ENCODE data around the gene PPP4R4.
"Not testable (repeated sequence)": the region's sequence is repeated elsewhere in the genome, so short reads cannot be mapped to it uniquely, and the experiment has no call there.

Gene PPP4R4

DNA sequence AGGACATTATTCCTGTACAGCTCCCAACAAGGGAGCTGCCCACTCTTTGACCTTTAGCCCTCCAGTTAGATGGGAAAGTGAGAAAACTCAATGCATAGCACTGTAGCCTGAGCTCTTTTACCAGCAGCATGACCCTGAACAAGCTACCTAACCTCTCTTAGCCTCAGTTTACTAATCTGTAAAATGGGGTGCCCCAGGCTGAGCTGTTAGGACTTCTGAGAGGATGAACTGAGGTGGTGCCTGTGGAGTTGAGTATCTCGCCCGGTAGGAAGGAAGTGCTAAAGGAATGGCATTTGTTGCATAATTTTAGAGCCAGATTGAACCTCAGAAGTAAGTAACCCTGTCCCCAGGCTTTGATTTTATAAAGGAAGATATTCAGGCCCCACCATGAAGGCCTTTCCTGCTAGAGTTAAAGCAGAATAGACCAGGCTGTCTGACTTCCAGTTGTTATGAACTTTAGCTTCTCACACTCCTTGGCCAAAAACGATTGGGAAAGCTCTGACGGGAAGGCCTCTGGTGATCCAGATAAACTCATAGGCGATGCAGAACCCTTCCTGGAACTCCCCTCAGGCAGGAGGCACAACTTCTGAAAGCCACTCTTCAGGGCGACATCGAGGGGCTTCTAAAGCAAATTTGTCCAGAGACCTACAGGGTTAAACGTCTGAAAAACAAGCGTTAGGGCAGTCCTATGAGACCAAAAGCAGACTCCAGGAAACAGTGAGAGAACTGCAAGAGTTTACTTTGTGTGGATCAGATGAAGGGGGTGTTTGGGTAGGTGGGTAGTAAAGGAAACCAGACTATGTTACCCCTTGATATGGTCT, 121.4 kb downstream of the PPP4R4 start:
- no peak for DNase-seq
- Histone ChIP-seq H3K9me3 (no peaks in the 10 kb centered on the region), H3K4me1 (no peaks in the 10 kb centered on the region), H3K36me3 (no peaks in the 10 kb centered on the region), H3K27me3 (no peaks in the 10 kb centered on the region), H3K4me3 (ENCODE audit: low read depth, low read length) (no peak overlapping the region)
- TF ChIP-seq, protein P1, sequence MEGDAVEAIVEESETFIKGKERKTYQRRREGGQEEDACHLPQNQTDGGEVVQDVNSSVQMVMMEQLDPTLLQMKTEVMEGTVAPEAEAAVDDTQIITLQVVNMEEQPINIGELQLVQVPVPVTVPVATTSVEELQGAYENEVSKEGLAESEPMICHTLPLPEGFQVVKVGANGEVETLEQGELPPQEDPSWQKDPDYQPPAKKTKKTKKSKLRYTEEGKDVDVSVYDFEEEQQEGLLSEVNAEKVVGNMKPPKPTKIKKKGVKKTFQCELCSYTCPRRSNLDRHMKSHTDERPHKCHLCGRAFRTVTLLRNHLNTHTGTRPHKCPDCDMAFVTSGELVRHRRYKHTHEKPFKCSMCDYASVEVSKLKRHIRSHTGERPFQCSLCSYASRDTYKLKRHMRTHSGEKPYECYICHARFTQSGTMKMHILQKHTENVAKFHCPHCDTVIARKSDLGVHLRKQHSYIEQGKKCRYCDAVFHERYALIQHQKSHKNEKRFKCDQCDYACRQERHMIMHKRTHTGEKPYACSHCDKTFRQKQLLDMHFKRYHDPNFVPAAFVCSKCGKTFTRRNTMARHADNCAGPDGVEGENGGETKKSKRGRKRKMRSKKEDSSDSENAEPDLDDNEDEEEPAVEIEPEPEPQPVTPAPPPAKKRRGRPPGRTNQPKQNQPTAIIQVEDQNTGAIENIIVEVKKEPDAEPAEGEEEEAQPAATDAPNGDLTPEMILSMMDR (IDR thresholded peaks at IDR 0.05; ENCODE audit: low read depth, low read length) = no peak

DNA sequence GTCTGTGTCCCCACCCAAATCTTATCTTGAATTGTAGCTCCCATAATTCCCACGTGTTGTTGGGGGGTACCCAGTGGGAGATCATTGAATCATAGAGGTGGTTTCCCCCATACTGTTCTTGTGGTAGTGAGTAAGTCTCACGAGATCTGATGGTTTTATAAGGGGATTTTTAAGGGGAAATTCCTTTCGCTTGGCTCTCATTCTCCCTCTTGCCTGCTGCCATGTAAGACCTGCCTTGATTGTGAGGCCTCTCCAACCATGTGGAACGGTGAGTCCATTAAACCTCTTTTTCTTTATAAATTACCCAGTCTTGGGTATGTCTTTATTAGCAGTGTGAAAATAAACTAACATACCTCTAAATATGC, 122.0 kb downstream of the PPP4R4 start:
- H3K4me3 ChIP-seq (ENCODE audit: low read depth, low read length); H3K36me3 ChIP-seq; H3K9me3 ChIP-seq; DNase-seq; H3K4me1 ChIP-seq; H3K27me3 ChIP-seq: not testable (repeated sequence)

DNA sequence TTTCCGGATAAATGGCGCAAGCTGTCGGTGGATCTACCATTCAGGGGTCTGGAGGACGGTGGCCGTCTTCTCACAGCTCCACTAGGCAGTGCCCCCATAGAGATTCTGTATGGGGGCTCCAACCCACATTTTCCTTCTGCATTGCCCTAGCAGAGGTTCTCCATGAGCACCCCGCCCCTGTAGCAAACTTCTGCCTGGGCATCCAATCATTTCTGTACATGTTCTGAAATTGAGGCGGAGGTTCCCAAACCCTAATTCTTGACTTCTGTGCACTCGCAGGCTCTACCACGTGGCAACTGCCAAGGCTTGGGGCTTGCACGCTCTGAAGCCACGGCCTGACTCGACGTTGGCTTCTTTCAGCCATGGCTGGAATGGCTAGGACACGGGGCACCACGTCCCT, 124.0 kb downstream of the PPP4R4 start:
- no peaks in the 10 kb centered on the region for H3K9me3 ChIP-seq
- TF ChIP-seq, protein P1 (IDR thresholded peaks at IDR 0.05; ENCODE audit: low read depth, low read length) = no peak
- H3K4me1 ChIP-seq = no peaks in the 10 kb centered on the region
- H3K36me3 ChIP-seq = no peaks in the 10 kb centered on the region
- no peaks in the 10 kb centered on the region for H3K27me3 ChIP-seq
- H3K4me3 ChIP-seq (ENCODE audit: low read depth, low read length) = no peak overlapping the region
- DNase-seq = no peak

DNA sequence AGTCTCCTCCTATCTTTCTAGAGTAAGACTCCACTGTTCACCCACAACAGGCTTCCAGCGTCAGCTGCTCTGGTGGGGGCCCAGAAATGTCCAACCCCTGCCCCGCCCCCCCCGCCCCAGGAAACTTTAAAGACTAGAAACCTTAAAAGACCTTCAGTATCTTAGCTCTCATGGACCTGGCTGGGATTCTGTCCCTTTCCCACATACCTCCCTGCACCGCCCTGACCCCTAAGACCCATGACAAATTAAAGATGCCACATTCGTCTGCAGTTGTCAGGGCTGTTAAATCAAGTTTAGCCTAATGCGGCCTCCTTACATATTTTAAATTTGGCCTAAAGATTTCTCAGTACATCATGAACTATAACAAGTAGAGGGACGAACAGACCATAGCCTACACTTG, 129.0 kb downstream of the PPP4R4 start:
- no peaks in the 10 kb centered on the region for H3K27me3 ChIP-seq
- no peak for DNase-seq
- no peaks in the 10 kb centered on the region for H3K4me1 ChIP-seq
- TF ChIP-seq, protein P1 (IDR thresholded peaks at IDR 0.05; ENCODE audit: low read depth, low read length) = no peak
- no peaks in the 10 kb centered on the region; the same call in 1 of the 2 replicates for H3K9me3 ChIP-seq
- no peaks in the 10 kb centered on the region for H3K36me3 ChIP-seq
- H3K4me3 ChIP-seq (ENCODE audit: low read depth, low read length) = no peak overlapping the region

DNA sequence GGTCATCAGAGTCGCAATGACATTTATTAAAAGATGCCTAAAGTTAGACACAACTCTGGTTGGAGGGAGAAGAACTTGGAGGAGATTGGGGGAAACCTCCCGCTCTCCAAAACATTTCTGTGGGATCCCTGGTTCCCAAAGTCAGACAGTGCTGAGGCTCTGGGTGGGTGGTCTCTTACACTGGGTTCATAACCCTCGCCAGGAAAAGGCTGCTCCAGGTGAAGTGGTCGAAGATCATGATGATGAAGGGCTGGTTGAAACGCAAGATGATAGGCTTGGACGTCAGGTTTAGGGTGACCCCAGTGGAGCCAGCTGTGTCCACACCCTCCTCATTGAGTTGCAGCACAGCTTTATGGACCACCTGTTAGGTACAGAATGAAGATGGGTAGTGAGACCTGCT, 130.1 kb downstream of the PPP4R4 start:
- Histone ChIP-seq H3K9me3 (no peaks in the 10 kb centered on the region; the same call in 1 of the 2 replicates), H3K4me1 (no peaks in the 10 kb centered on the region), H3K27me3 (no peaks in the 10 kb centered on the region), H3K4me3 (ENCODE audit: low read depth, low read length) (no peak overlapping the region), H3K36me3 (no peaks in the 10 kb centered on the region)
- DNase-seq = no peak
- TF ChIP-seq, protein P1 (IDR thresholded peaks at IDR 0.05; ENCODE audit: low read depth, low read length) = no peak

DNA sequence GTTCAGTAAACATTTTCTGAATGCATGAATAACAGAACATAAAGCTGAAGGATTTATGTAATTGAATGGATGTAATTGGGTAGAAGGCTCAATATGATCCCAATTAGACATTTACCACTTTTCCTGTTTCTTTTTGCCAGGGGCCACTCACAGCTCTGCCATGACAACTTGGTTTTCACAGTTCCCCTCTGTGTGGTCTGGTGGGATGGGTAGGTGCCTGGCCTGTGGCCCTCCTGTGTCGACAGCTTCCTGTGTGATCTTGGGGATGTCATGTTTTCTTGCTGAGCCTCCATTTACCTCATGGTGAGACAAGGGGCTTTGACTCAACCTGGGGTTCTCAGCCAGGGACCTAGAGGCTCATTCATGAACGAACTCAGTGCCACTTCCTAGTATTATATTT, 131.5 kb downstream of the PPP4R4 start:
- no peak for DNase-seq
- H3K4me1 ChIP-seq = no peaks in the 10 kb centered on the region
- H3K4me3 ChIP-seq (ENCODE audit: low read depth, low read length) = no peak overlapping the region
- TF ChIP-seq, protein P1 (IDR thresholded peaks at IDR 0.05; ENCODE audit: low read depth, low read length) = no peak
- no peaks in the 10 kb centered on the region; the same call in 1 of the 2 replicates for H3K9me3 ChIP-seq
- H3K36me3 ChIP-seq = no peaks in the 10 kb centered on the region
- H3K27me3 ChIP-seq = no peaks in the 10 kb centered on the region

Data from BE2C (cell line).